GM04504 (cell line): ENCODE results near the gene DZIP3.
A peak's percentile ranks its signal among the peaks of the same experiment; 100 is the strongest.

Source experiments
- DNase-seq: peaks from one replicate; pipeline ENCODE4 v3.0.0-alpha.2; 2012; ENCODE audit warnings: low read depth

DZIP3 gene

GRCh38 chr3:108589081-108589997, at the start of gene DZIP3, which contains the start of gene CIP2A:
Gene DZIP3 (plus strand): TSS chr3:108589722. CDS start chr3:108605407, 15,685 bp downstream.
Gene CIP2A (minus strand): TSS chr3:108589438. CDS start chr3:108589375, 63 bp downstream.
- DNase-seq = peak; percentile 85

- DNase-seq = no peak
Observed at GRCh38 chr3:108546247-108546646, 43.3 kb upstream of the DZIP3 start.

- DNase-seq = no peak
Observed at GRCh38 chr3:108546692-108547091, 42.8 kb upstream of the DZIP3 start.

GRCh38 chr3:108548304-108548703, 41.2 kb upstream of the DZIP3 start:
- no peak for DNase-seq

GRCh38 chr3:108548886-108549285, 40.6 kb upstream of the DZIP3 start:
- DNase-seq = no peak

- DNase-seq = peak; percentile 14
Observed at GRCh38 chr3:108552267-108553159, 37.0 kb upstream of the DZIP3 start.

- DNase-seq = no peak
Observed at GRCh38 chr3:108554229-108554628, 35.3 kb upstream of the DZIP3 start.

GRCh38 chr3:108554913-108555571, 34.5 kb upstream of the DZIP3 start:
- no peak for DNase-seq

- no peak for DNase-seq
Observed at GRCh38 chr3:108555966-108556581, 33.4 kb upstream of the DZIP3 start.

GRCh38 chr3:108562565-108562964, 27.0 kb upstream of the DZIP3 start:
- DNase-seq = no peak

GRCh38 chr3:108564564-108564963, 25.0 kb upstream of the DZIP3 start:
- DNase-seq = no peak

GRCh38 chr3:108565506-108565905, 24.0 kb upstream of the DZIP3 start:
- no peak for DNase-seq

GRCh38 chr3:108566599-108566998, 22.9 kb upstream of the DZIP3 start:
- DNase-seq = no peak

- DNase-seq = no peak
Observed at GRCh38 chr3:108569336-108569735, 20.2 kb upstream of the DZIP3 start.

- DNase-seq = no peak
Observed at GRCh38 chr3:108578064-108578463, 11.5 kb upstream of the DZIP3 start.

GRCh38 chr3:108588601-108589000, 921 bp upstream of the DZIP3 start:
- no peak for DNase-seq

- DNase-seq = no peak
Observed at GRCh38 chr3:108589998-108590323, 439 bp downstream of the DZIP3 start.

GRCh38 chr3:108590460-108590859, 938 bp downstream of the DZIP3 start:
- no peak for DNase-seq

GRCh38 chr3:108595321-108595720, 5.8 kb downstream of the DZIP3 start:
- DNase-seq = no peak

GRCh38 chr3:108598375-108598774, 8.9 kb downstream of the DZIP3 start:
- DNase-seq = no peak

GRCh38 chr3:108599677-108600409, 10.3 kb downstream of the DZIP3 start:
- DNase-seq = no peak
